ENCODE data around the gene IGSF11. TPM values are rescaled to one million over a fixed set of nuclear protein-coding genes. Genes with fewer than 3 reads are reported as not detected.

The IGSF11 gene
- total and polyA plus RNA-seq, 2 of the 4 experiments (the other 2 are of a cell fraction) = 0.18 TPM; not detected in 1

GRCh38 chr3:118882353-118882947 lies 152.2 kb downstream of the IGSF11 start:
- Histone ChIP-seq H4K5ac (ENCODE audit: low read depth, low read length) (no peak overlapping the region), H3K56ac (ENCODE audit: extremely low read depth, insufficient read depth, low read length) (no peak overlapping the region), H2BK120ac (ENCODE audit: low read depth, low read length) (no peak overlapping the region), H2AK5ac (ENCODE audit: low read depth, low read length) (no peak overlapping the region), H3K4me2 (ENCODE audit: low read depth, low read length) (no peak overlapping the region), H3K9me3 (ENCODE audit: control insufficient read depth, insufficient read depth, low read length) (no peaks in the 10 kb centered on the region), H2BK15ac (ENCODE audit: low read depth, low read length) (no peak overlapping the region), H3K36me3 (ENCODE audit: control insufficient read depth, insufficient read depth, low read length) (no peaks in the 10 kb centered on the region), H4K20me1 (ENCODE audit: insufficient read depth, low read length) (no peaks in the 10 kb centered on the region), H4K91ac (ENCODE audit: insufficient read depth, low read depth, low read length) (no peak overlapping the region), H2AK9ac (replicated peaks; ENCODE audit: low read depth, low read length, poor library complexity) (no peak overlapping the region), H3K9ac (ENCODE audit: low read depth, low read length) (no peak overlapping the region), H2BK5ac (ENCODE audit: low read depth, low read length, poor library complexity, severe bottlenecking) (no peak overlapping the region), H3K27me3 (ENCODE audit: control insufficient read depth, insufficient read depth, low read length) (no peaks in the 10 kb centered on the region; the same call in 1 of the 2 replicates), H3K4me3 (ENCODE audit: insufficient read depth, low read depth, low read length) (no peak overlapping the region), H2AFZ (replicated peaks; ENCODE audit: low read length, poor library complexity) (no peak overlapping the region), H3K14ac (replicated peaks; ENCODE audit: low read depth, low read length) (no peak overlapping the region), H4K8ac (ENCODE audit: low read depth in 2 of 2, low read length in 2 of 2) (no peak overlapping the region), H3K9me1 (ENCODE audit: insufficient read depth, low read length) (no peaks in the 10 kb centered on the region), H3K27ac (ENCODE audit: insufficient read depth, low read length) (no peak overlapping the region), H3K18ac (ENCODE audit: low read depth, low read length) (no peak overlapping the region), H3K4ac (ENCODE audit: low read depth, low read length) (no peak overlapping the region), H3K79me1 (ENCODE audit: low read depth in 1 of 2, low read length in 2 of 2) (no peaks in the 10 kb centered on the region), H2BK20ac (ENCODE audit: low read depth, low read length) (no peak overlapping the region), H3K4me1 (ENCODE audit: control insufficient read depth, insufficient read depth, low read length) (no peaks in the 10 kb centered on the region), H3K23ac (ENCODE audit: low read depth, low read length) (no peak overlapping the region)
- POLR2A ChIA-PET (ENCODE audit: unreplicated experiment) = interaction anchor here (0.6 kb wide), 1 partner anchor 184 kb away, joined by 3 read pairs; no protein-coding TSS in a partner anchor
- TF ChIP-seq FOS (IDR thresholded peaks at IDR 0.05; ENCODE audit: low read depth, low read length) (no peak), CTCF (conservative IDR thresholded peaks at IDR 0.05; ENCODE audit: low read depth, low read length) (peak; percentile 72), BHLHE40 (IDR thresholded peaks at IDR 0.05; ENCODE audit: low read depth, low read length) (no peak), MAFK (IDR thresholded peaks at IDR 0.05; ENCODE audit: low read depth, low read length) (no peak), RAD21 (IDR thresholded peaks at IDR 0.05; ENCODE audit: low read length) (peak; percentile 63), SMC3 (IDR thresholded peaks at IDR 0.05; ENCODE audit: low read depth, low read length) (peak; percentile 58), MXI1 (IDR thresholded peaks at IDR 0.05; ENCODE audit: borderline replicate concordance, low read depth, low read length) (no peak)
- 83% methylated on average over 2 of the region's 3 CpGs; no CpG with 5 or more reads in 1 of the 2 experiments for WGBS, 2 experiments (ENCODE audit: extremely low coverage in 2 of 2, insufficient read length in 1 of 2)
- intact Hi-C loops (cut with micrococcal nuclease) (loop anchor here (1.0 to 2.0 kb wide), 2 partner anchors 152 to 799 kb away; partner anchors contain the start of gene IGSF11), dilution Hi-C loops (cut with HindIII; ENCODE audit: low sequenced_read_pairs, unreplicated experiment) (no loop called here), in situ Hi-C loops (cut with MboI; ENCODE audit: low sequenced_read_pairs) (loop anchor here (5.0 to 25.0 kb wide), 4 partner anchors 220 to 805 kb away; partner anchors contain the start of genes ADPRH, COX17 and PLA1A)
- BruUV-seq (replicated peaks) = no TSS peak
- ATAC-seq (ENCODE audit: low read depth) (peak; percentile 86), DNase-seq (peak; percentile 55)
- CTCF ChIA-PET = interaction anchor here (0.5 to 4.6 kb wide), 12 partner anchors 8 to 798 kb away, joined by 3 to 29 read pairs (median 4); partner anchors contain the start of genes B4GALT4 and IGSF11
